ENCODE data around the gene SUCNR1. TPM values are rescaled to one million over a fixed set of nuclear protein-coding genes. Genes with fewer than 3 reads are reported as not detected.
"Not testable (repeated sequence)": the region's sequence is repeated elsewhere in the genome, so short reads cannot be mapped to it uniquely, and the experiment has no call there.

The SUCNR1 gene
- total RNA-seq, 1 experiment from 2014 or later, result 0.41 TPM

- H3K4me3 ChIP-seq (ENCODE audit: low read depth, low read length, poor library complexity, severe bottlenecking), result no peak overlapping the region
- no peak for DNase-seq (ENCODE audit: low spot score)
- H3K4me1 ChIP-seq (ENCODE audit: insufficient read depth, low read length, poor library complexity, severe bottlenecking), result peaks cover 7% of the 10 kb centered on the region
- no peaks in the 10 kb centered on the region for H3K9me3 ChIP-seq (ENCODE audit: low read depth, low read length, poor library complexity, severe bottlenecking)
- H3K27ac ChIP-seq (ENCODE audit: low read depth, low read length, poor library complexity, severe bottlenecking), result no peak overlapping the region
- BruUV-seq (replicated peaks), result no TSS peak
- intact Hi-C loops (cut with micrococcal nuclease; ENCODE audit: unreplicated experiment), result no loop called here
- POLR2A ChIA-PET (ENCODE audit: low non-redundant PET), result no interaction called here
- no peaks in the 10 kb centered on the region for H3K36me3 ChIP-seq (ENCODE audit: insufficient read depth, low read length, poor library complexity, severe bottlenecking)
- CTCF ChIA-PET, result no interaction called here
- TF ChIP-seq EZH2 (IDR thresholded peaks at IDR 0.05; ENCODE audit: borderline replicate concordance, low read depth, low read length, poor library complexity, severe bottlenecking), result no peak
- TF ChIP-seq CTCF (conservative IDR thresholded peaks at IDR 0.05; ENCODE audit: low read depth, low read length), result no peak
- no peaks in the 10 kb centered on the region for H3K27me3 ChIP-seq (replicated peaks; ENCODE audit: insufficient read depth, low read depth, low read length, poor library complexity)
These were observed 6.4 kb downstream of the SUCNR1 start for GRCh38 chr3:151879679-151880415.

- DNase-seq (ENCODE audit: low spot score), result no peak
- H3K27me3 ChIP-seq (replicated peaks; ENCODE audit: insufficient read depth, low read depth, low read length, poor library complexity), result no peaks in the 10 kb centered on the region
- intact Hi-C loops (cut with micrococcal nuclease; ENCODE audit: unreplicated experiment), result no loop called here
- H3K9me3 ChIP-seq (ENCODE audit: low read depth, low read length, poor library complexity, severe bottlenecking), result no peaks in the 10 kb centered on the region
- TF ChIP-seq CTCF (conservative IDR thresholded peaks at IDR 0.05; ENCODE audit: low read depth, low read length) (no peak), EZH2 (IDR thresholded peaks at IDR 0.05; ENCODE audit: borderline replicate concordance, low read depth, low read length, poor library complexity, severe bottlenecking) (no peak)
- H3K27ac ChIP-seq (ENCODE audit: low read depth, low read length, poor library complexity, severe bottlenecking), result no peak overlapping the region
- POLR2A ChIA-PET (ENCODE audit: low non-redundant PET), result no interaction called here
- no peaks in the 10 kb centered on the region for H3K36me3 ChIP-seq (ENCODE audit: insufficient read depth, low read length, poor library complexity, severe bottlenecking)
- H3K4me3 ChIP-seq (ENCODE audit: low read depth, low read length, poor library complexity, severe bottlenecking), result no peak overlapping the region
- H3K4me1 ChIP-seq (ENCODE audit: insufficient read depth, low read length, poor library complexity, severe bottlenecking), result peaks cover 4% of the 10 kb centered on the region
- BruUV-seq (replicated peaks), result no TSS peak
- CTCF ChIA-PET, result no interaction called here
These were observed 6.9 kb downstream of the SUCNR1 start for GRCh38 chr3:151880416-151880690.

- intact Hi-C loops (cut with micrococcal nuclease; ENCODE audit: unreplicated experiment), result no loop called here
- ChIA-PET CTCF (no interaction called here), POLR2A (ENCODE audit: low non-redundant PET) (no interaction called here)
- Histone ChIP-seq H3K9me3 (ENCODE audit: low read depth, low read length, poor library complexity, severe bottlenecking) (no peaks in the 10 kb centered on the region), H3K4me3 (ENCODE audit: low read depth, low read length, poor library complexity, severe bottlenecking) (no peak overlapping the region), H3K27me3 (replicated peaks; ENCODE audit: insufficient read depth, low read depth, low read length, poor library complexity) (no peaks in the 10 kb centered on the region), H3K4me1 (ENCODE audit: insufficient read depth, low read length, poor library complexity, severe bottlenecking) (no peaks in the 10 kb centered on the region), H3K27ac (ENCODE audit: low read depth, low read length, poor library complexity, severe bottlenecking) (no peak overlapping the region), H3K36me3 (ENCODE audit: insufficient read depth, low read length, poor library complexity, severe bottlenecking) (no peaks in the 10 kb centered on the region)
- no TSS peak for BruUV-seq (replicated peaks)
- no peak for DNase-seq (ENCODE audit: low spot score)
- TF ChIP-seq EZH2 (IDR thresholded peaks at IDR 0.05; ENCODE audit: borderline replicate concordance, low read depth, low read length, poor library complexity, severe bottlenecking) (no peak), CTCF (conservative IDR thresholded peaks at IDR 0.05; ENCODE audit: low read depth, low read length) (no peak)
These were observed 7.7 kb downstream of the SUCNR1 start for GRCh38 chr3:151881137-151881536.

GRCh38 chr3:151885397-151885796 is 12.0 kb downstream of the SUCNR1 start:
- BruUV-seq (replicated peaks); CTCF ChIA-PET; POLR2A ChIA-PET (ENCODE audit: low non-redundant PET): not testable (repeated sequence)

GRCh38 chr3:151887450-151888211 is 14.2 kb downstream of the SUCNR1 start:
- CTCF ChIA-PET; BruUV-seq (replicated peaks); H3K27me3 ChIP-seq (replicated peaks; ENCODE audit: insufficient read depth, low read depth, low read length, poor library complexity); H3K4me3 ChIP-seq (ENCODE audit: low read depth, low read length, poor library complexity, severe bottlenecking); H3K4me1 ChIP-seq (ENCODE audit: insufficient read depth, low read length, poor library complexity, severe bottlenecking); H3K36me3 ChIP-seq (ENCODE audit: insufficient read depth, low read length, poor library complexity, severe bottlenecking); POLR2A ChIA-PET (ENCODE audit: low non-redundant PET); H3K9me3 ChIP-seq (ENCODE audit: low read depth, low read length, poor library complexity, severe bottlenecking); H3K27ac ChIP-seq (ENCODE audit: low read depth, low read length, poor library complexity, severe bottlenecking); DNase-seq (ENCODE audit: low spot score); intact Hi-C loops (cut with micrococcal nuclease; ENCODE audit: unreplicated experiment): not testable (repeated sequence)

More at GRCh38 chr3:151885397-151885796, 12.0 kb downstream of the SUCNR1 start:
- H3K27me3 ChIP-seq (replicated peaks; ENCODE audit: insufficient read depth, low read depth, low read length, poor library complexity); H3K9me3 ChIP-seq (ENCODE audit: low read depth, low read length, poor library complexity, severe bottlenecking); H3K4me3 ChIP-seq (ENCODE audit: low read depth, low read length, poor library complexity, severe bottlenecking); DNase-seq (ENCODE audit: low spot score); H3K27ac ChIP-seq (ENCODE audit: low read depth, low read length, poor library complexity, severe bottlenecking); H3K4me1 ChIP-seq (ENCODE audit: insufficient read depth, low read length, poor library complexity, severe bottlenecking); H3K36me3 ChIP-seq (ENCODE audit: insufficient read depth, low read length, poor library complexity, severe bottlenecking); intact Hi-C loops (cut with micrococcal nuclease; ENCODE audit: unreplicated experiment): not testable (repeated sequence)
